NCI-H446 (cell line): ENCODE results near the gene UTS2R.
"Not testable (repeated sequence)": the region's sequence is repeated elsewhere in the genome, so short reads cannot be mapped to it uniquely, and the experiment has no call there.

ENCODE experiments used
- DNase-seq, 2 experiments: peaks; one replicate each; lab custom pipeline; 2025; lab: John Stamatoyannopoulos, UW

UTS2R gene

GRCh38 chr17:82408938-82409318 is 37.4 kb downstream of the UTS2R start:
- DNase-seq, result no peak

GRCh38 chr17:82410014-82410716 is 38.6 kb downstream of the UTS2R start:
- DNase-seq, result no peak

- no peak for DNase-seq
Observed at GRCh38 chr17:82411396-82412053, 40.0 kb downstream of the UTS2R start.

GRCh38 chr17:82412081-82412480 is 40.5 kb downstream of the UTS2R start:
- not testable (repeated sequence) for DNase-seq

GRCh38 chr17:82412535-82413520 is 41.3 kb downstream of the UTS2R start:
- no peak for DNase-seq

GRCh38 chr17:82414548-82415281 is 43.1 kb downstream of the UTS2R start:
- DNase-seq, result peak in 1 of 2 experiments; percentile 43

- no peak for DNase-seq
Observed at GRCh38 chr17:82415336-82415735, 43.8 kb downstream of the UTS2R start.

- DNase-seq, result no peak
Observed at GRCh38 chr17:82415786-82416185, 44.2 kb downstream of the UTS2R start.

GRCh38 chr17:82416264-82416663 is 44.7 kb downstream of the UTS2R start:
- no peak for DNase-seq

- DNase-seq, result no peak
Observed at GRCh38 chr17:82416771-82417170, 45.2 kb downstream of the UTS2R start.

- DNase-seq, result peak; percentile 57 to 90
Observed at GRCh38 chr17:82418001-82418986, 46.7 kb downstream of the UTS2R start, which contains the start of the genes HEXD and OGFOD3. HEXD (plus strand) TSS chr17:82418347; CDS start chr17:82419800, 1,453 bp downstream. OGFOD3 (minus strand) TSS chr17:82418586; CDS start chr17:82418485, 101 bp downstream.

- no peak for DNase-seq
Observed at GRCh38 chr17:82419540-82419939, 48.0 kb downstream of the UTS2R start.

GRCh38 chr17:82424001-82424862 is 52.7 kb downstream of the UTS2R start:
- peak in 1 of 2 experiments; percentile 24 for DNase-seq

- DNase-seq, result no peak
Observed at GRCh38 chr17:82424863-82425159, 53.2 kb downstream of the UTS2R start.
